HG03457 (cell line): ENCODE data around the gene TARBP1.
"Not testable (repeated sequence)": the region's sequence is repeated elsewhere in the genome, so short reads cannot be mapped to it uniquely, and the experiment has no call there.

ENCODE experiments used
- ATAC-seq: cut with Tn5 transposase; IDR thresholded peaks from one replicate; pipeline ENCODE4 v1.9.1; 2021; ENCODE audit warnings: moderate number of reproducible peaks; ENCODE audit not compliant: unreplicated experiment

The TARBP1 gene, protein sequence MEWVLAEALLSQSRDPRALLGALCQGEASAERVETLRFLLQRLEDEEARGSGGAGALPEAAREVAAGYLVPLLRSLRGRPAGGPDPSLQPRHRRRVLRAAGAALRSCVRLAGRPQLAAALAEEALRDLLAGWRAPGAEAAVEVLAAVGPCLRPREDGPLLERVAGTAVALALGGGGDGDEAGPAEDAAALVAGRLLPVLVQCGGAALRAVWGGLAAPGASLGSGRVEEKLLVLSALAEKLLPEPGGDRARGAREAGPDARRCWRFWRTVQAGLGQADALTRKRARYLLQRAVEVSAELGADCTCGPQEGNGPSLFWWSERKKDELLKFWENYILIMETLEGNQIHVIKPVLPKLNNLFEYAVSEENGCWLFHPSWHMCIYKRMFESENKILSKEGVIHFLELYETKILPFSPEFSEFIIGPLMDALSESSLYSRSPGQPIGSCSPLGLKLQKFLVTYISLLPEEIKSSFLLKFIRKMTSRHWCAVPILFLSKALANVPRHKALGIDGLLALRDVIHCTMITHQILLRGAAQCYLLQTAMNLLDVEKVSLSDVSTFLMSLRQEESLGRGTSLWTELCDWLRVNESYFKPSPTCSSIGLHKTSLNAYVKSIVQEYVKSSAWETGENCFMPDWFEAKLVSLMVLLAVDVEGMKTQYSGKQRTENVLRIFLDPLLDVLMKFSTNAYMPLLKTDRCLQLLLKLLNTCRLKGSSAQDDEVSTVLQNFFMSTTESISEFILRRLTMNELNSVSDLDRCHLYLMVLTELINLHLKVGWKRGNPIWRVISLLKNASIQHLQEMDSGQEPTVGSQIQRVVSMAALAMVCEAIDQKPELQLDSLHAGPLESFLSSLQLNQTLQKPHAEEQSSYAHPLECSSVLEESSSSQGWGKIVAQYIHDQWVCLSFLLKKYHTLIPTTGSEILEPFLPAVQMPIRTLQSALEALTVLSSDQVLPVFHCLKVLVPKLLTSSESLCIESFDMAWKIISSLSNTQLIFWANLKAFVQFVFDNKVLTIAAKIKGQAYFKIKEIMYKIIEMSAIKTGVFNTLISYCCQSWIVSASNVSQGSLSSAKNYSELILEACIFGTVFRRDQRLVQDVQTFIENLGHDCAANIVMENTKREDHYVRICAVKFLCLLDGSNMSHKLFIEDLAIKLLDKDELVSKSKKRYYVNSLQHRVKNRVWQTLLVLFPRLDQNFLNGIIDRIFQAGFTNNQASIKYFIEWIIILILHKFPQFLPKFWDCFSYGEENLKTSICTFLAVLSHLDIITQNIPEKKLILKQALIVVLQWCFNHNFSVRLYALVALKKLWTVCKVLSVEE (N-terminal part only)

DNA sequence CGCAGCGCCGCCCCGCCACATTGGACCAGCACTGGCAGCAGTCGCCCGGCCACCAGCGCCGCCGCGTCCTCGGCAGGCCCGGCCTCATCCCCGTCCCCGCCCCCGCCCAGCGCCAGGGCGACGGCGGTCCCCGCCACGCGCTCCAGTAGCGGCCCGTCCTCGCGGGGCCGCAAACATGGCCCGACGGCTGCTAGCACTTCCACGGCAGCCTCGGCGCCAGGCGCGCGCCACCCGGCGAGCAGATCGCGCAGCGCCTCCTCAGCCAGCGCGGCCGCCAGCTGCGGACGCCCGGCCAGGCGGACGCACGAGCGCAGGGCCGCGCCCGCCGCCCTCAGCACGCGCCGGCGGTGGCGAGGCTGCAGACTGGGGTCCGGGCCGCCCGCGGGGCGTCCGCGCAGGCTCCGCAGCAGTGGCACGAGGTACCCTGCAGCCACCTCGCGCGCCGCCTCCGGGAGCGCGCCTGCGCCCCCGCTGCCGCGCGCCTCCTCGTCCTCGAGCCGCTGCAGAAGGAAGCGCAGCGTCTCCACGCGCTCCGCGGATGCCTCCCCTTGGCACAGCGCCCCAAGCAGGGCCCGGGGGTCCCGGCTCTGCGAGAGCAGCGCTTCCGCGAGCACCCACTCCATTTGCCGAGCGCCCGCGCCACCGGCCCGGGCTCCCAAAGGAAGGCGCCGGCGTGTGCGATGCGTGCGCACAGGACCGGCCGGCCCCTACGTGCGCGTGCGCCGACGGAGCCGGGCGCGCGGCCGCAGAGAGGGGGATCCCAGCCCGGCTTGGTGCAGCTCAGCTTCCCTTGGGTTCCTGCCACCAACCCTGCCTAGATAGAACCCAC is at the start of gene TARBP1:
Gene TARBP1, minus strand, starts transcription at position 699 of the 829 bp plus-strand sequence. Its CDS starts 76 bp downstream, at position 623.
- ATAC-seq, result peak; percentile 61

DNA sequence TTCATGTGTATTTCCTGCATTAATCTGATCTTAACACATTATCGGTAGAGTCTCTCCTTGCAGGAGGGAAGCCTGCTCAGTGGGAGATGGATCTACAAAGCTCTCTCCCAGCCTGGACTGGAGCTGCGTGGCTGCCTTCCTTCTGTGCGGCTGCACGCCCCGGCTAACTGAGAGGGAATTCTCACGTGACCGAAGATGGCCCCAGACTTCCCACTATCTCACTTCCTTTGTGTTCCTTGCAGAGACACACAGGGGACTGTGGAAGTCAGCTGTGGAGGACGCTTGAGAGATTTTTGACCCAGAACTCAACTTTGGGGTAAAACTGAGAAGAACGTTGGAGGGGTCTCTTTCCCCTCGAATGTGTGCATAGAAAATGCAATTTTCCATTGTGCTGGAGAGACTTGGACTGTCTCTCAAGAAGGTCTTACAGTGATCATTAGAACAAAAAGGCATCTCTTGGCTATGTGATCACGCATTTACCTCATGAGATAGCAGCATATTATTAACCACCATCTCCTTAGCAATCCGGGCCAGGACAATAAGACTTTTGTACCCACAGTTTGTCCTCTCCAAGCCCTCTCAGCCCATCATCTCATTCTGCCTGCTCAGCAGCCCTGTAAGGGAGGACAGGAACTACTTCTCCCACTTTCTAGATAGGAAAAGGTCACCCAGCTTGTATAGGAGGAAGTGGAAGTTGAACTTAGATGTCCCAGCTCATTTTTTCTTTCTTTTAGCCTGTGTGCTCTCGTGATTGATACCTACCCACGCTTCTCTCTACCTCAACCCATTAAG is 49.3 kb upstream of the TARBP1 start:
- ATAC-seq, result no peak

DNA sequence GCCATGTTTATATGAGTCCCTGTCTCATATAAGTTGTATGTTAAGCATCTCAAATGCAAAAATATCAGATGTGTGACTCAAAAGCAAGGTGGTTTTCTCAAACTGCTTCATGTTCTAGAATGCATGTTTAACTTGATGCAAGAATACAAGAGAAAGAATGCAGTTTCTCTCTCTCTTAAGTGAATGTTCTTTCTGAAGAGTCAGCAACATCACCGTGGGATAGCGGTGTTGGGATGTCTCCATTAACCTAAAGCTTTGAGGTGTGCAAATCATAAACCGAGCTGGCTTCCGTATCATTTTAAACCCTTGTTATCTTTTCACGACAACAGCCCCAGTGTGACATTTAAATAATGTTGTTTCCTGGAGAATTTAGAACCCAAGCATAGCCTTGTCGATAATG is 48.4 kb upstream of the TARBP1 start:
- ATAC-seq, result no peak

DNA sequence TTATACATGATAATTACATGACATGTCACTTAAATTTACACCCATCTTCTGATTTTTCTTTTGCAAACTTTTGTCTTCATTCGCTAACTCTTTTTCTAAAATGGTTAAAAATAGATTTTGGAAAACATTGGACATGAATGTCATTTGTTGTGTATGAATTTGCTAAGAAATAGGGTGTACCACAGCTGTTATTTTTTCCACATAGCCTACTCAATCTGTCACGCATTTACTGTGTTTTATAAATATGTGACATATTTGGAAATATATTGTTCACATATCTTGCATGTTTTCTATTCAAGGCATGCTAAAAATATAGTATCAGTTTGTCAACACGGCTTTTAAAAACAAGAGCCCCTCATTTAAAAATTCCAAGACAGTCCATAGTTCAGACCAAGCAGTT is 47.9 kb upstream of the TARBP1 start:
- ATAC-seq, result no peak

DNA sequence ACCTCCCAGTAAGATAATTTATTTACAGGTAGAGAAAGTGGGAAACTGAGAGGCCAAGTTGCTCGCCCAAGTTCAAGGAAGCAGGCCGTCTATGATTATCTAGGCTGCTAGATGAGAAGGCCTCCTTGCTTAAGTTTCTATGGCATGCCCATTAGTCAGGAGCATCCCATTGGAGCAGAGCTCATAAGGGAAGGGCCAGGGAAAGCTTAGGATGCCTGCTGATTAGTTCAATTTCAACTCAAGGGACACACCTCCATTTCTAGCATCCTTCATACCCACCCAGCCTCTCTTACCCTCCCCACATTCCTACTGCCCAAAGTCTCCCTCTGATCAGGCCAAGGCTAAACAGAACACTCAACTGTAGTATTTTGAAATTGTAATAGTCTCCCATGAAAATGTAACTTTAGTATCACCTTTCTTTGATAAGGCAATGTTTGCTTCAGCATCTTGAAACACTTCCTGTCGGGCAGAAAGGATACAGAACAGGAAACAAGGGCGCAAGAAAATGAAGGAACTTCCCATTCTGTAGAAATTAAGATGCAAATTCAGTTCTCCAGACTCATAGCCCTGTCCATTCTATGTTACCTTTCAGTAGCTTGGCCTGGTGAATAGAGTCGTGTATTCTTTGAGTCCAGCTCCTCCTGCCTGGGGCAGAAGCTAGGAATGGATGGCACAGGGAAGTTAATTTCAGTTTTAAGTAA is 46.3 kb upstream of the TARBP1 start:
- no peak for ATAC-seq

DNA sequence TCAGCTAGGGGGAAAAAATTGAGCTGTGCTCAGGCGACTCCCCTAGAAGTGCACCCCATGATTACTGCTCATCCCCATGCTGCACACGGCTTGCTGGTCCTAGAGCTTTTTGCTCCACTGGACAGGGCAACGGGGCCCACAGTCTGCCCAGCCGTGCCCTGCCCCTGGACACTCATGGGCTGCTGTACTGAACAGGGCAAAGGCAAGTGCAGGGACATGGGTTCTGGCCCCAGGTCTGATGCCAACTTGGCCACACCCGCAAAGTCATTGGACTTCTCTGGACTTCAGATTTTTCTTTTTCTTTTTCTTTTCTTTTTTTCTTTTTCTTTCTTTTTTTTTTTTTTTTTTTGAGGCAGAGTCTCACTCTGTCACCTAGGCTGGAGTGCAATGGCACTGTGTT is 42.9 kb upstream of the TARBP1 start:
- no peak for ATAC-seq

DNA sequence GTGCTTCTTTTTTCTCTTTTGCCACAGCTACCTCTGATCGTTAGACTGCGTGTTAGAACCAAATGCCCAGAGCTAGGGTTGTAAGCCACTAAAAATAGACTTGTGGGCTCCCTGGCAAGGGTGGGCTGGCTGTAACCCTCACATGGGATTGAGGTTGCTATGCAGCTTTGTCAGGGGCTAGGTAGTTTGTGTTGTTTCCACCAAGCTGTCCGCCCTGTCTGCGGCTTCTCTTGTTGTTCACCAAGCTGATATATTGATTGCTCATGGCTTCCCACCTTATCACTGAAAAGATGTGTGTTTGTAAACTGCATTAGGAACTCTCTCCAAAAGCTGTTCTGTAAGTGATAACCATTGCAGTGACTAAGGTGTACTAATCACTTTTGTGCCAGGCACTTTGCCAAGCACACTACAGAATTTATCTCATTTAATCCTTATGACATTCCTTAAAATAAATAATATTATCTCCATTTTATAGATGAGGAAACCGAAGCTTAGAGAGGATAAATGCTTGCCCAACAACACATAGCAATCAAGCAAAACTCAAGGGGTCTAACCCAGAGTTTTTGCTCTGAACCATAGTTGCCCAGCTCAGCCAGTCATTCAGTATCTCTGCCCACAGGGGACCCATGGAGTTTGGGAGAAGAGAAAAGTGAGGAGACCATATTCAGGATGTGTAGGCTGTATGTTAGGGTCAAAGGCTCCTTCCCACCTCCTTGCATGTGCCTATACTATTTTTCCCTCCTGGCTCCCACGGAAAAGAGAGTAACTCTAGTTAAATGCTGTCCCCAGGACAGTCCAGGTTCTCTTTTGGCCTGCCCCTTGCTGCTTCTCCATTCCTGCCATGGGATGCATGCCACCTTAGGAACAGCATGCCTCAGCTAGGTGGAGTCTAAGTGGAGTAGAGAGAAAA is 42.2 kb upstream of the TARBP1 start:
- no peak for ATAC-seq

DNA sequence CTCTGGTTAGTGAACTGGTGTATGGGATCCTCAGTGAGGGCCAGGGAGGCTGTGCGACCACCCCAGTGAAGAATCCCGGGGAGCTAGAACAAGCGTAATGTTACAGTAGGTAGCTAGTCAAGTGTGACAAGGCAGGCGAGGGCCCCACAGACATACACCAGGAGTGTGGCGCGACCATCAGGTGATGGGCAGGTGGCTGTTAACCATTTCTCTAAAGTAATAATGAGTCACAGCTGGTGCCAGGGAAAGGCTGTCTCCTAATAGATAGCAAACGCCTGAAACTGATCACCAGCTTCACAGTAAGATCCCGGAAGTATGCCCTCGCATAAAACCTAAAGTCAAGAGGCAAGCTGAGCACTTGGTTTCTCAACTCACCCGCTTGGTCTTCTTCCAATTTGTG is 40.5 kb upstream of the TARBP1 start:
- ATAC-seq, result no peak

DNA sequence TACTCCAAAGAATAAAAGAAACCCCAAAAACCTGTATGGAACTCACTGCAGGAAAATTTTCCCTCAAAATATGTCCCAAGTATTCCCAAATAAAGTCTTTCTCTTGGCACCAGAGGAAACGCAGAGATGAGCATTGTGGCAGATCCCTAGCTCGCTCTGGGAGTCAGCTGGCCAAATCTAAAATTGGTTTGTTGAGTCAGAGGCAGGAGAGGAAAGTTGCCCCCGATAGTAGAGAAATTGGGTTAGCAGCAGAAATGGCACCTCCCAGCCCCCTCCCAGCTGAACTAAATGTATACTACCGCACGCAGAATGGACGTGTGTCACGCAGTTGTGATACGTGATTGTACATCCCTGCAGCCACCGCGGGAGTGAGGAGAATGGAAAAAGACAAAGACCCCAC is 39.9 kb upstream of the TARBP1 start:
- no peak for ATAC-seq

DNA sequence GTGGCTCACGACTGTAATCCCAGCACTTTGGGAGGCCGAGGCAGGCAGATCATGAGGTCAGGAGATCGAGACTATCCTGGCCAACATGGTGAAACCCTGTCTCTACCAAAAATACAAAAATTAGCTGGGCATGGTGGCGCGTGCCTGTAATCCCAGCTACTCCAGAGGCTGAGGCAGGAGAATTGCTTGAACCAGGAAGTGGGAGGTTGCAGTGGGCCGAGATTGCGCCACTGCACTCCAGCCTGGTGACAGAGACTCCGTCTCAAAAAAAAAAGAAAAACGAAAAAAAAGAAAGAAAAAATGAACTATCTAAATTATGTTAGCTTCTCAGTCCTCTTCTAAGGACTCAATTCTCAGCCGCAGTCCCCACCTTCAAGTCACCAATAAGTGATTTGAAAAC is 39.1 kb upstream of the TARBP1 start:
- not testable (repeated sequence) for ATAC-seq

DNA sequence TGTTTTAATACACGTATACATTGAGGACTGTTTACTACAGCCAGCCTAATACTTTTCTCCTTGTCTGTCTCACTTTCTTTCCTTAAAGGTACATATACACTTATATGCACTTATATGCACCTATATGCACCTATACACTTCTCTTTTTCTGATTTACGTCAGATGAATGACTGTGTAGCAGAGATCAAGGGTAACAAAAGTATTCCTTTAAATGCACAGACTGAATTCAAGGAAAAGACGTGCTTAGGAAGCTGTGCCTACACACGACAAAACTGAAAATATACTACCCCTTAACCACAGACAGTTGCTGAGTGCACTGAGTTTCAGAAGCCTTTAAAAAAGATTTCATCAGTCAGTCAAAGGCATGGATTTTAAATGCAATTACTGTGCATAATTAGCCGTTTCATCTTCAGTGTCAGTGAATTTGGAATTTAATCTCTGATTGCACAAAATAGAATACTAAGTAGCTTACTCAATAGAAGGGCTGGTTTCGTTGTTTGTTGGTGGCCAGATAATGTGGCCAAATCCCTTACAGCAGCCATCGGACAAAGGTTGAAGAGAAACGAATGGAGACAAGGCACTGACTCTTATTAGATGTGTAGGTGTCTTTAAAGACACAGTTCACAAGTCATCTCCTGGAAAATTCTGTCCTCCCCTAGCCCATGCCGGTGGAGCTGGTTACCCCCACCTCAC is 38.3 kb upstream of the TARBP1 start:
- no peak for ATAC-seq

DNA sequence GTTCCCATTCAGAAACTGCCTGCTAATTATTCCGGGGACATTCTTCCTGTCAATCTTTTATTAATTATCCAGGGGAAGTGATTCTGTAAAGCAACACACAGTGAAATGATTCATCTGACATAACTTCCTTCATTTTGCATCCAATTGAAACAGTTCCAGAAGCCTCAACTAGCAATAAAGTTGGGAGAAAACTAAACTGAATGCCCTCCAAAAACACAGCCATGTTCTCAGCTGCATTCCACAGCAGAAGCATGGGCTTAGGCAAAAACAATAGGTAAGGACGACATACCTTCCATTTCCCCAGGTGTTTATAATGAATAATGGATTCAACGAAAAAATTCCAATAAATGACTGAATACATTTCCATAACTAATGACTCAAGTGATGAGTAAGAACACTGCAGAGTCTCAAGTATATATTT is 36.9 kb upstream of the TARBP1 start:
- no peak for ATAC-seq

DNA sequence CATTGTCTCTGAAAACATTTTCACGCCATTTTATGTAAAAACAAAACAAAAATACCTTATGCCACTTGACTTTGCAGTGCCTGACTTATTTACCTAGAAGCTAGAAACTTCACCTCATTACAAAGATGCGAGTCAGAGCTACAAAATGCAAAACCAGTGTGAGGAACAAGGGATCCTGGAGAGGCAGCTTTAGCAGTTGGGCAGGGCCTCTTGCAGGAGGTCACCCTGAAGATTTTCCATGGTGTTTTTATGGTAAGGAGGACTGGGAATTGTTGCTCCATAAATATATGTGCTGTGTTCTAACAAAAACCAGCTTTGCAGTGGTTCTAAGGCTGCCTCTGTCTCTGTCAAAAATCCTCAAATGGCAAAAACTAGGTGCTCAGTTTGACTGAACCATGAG is 36.4 kb upstream of the TARBP1 start:
- no peak for ATAC-seq

DNA sequence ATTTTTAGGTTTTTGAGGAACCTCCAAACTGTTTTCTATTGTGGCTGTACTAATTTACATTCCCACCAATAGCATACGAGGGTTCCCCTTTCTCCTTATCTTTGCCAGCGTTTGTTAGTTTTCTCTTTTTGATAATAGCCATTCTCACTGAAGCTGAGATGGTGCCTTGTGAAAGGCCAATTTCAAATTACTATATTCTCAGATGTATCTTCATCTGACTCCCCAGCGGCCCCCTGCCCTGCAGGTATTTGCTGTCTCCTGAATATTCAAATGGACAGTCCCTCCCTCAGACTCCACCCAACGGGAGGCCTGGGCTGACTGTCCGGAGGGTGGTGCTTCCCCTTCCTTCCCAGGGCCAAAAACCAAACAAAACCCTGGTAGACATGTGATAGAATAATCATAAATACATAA is 33.5 kb upstream of the TARBP1 start:
- no peak for ATAC-seq

DNA sequence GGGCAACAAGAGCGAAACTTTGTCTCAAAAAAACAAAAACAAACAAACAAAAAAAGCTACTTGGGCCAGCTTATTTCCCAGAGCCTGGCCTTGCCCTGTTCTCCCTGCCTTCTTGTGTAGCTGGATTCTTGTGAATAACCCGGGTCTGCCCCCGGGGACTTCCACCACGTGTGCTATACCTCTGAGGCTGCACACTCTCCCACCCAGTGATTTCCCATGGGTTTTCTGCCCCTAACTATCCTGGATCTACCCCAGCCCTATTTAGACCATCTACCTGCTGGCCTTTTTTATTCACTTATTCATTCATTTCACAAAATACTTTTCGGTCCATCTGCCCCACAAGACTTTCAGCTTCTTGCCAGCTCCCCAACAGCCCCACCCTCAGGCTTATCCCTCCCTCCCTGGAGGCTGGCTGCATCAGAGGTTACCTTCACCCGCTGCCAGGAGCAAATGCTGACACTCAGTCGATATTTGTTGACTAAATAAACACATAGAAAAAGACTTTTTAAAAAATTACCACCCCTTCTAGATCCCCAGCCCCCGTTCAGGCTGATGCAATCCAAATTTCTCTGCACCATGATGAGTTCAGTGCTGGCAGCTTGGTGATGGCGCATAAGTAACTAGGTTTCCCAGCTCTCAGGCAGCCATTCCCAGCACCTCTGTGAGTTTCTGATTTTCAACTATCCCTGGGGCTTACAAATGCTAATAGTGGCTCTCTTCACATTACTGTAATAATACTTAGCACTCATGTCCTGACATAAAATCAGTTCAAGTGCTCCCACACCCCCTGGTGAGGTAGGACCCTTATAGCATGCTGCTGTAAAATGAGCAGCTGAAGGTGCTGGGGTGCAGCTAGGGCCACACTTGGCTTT is 30.7 kb upstream of the TARBP1 start:
- no peak for ATAC-seq
